Left cardiac atrium (tissue), 4 donors: Measurements from ENCODE around the gene CARD6. TPM values are rescaled to one million over a fixed set of nuclear protein-coding genes. Genes with fewer than 3 reads are reported as not detected.

ENCODE experiments used
- ATAC-seq, 2 donors: fragments of 200-7000 bp; cut with Tn5 transposase; one replicate each; pipeline ENCODE4 v1.9.1; 2020; ENCODE audit warnings: mild to moderate bottlenecking in 2 of 2, moderate library complexity in 2 of 2
- DNase-seq: peaks from one replicate; pipeline ENCODE4 v3.0.0-alpha.2; 2020
- intact Hi-C, 2 donors: fragments of 100-400 bp; cut with DNase I; formaldehyde crosslinking; loops; one replicate each; pipeline versions ENCODE4 v1.14.1 to v1.15.1; 2022 to 2023
- total RNA-seq, 2 donors: library from RNA; stranded (reverse); fragmentation: NEBNext Ultra II Directional; extraction: Animal tissue kit (Norgen Biotek cat#: 25700); gene quantifications; one replicate each; pipeline ENCODE4 v1.2.1, GENCODE V29; 2021
- donor health status: DM: no; HTN: yes; CAD: no.
- donor health status: DM: no; HTN: yes; CAD: no; lungs with severe emphysema.
- donor health status: DM: yes; HTN: yes; CAD: no.
- donor health status: Dilated cardiomyopathy.

Gene CARD6
- total RNA-seq, 2 donors from 2014 or later = 10.6 to 10.8 TPM

GRCh38 chr5:40909723-40910122 is 68.6 kb downstream of the CARD6 start:
- ATAC-seq = no peak
- no peak for DNase-seq
- intact Hi-C loops = loop anchor here (10.0 kb wide), 3 partner anchors 205 to 935 kb away; no protein-coding TSS in a partner anchor

Other genes with a start within 250 kb of the CARD6 start
- 1 to 10 TPM; 6.0 to 7.4 TPM for gene PTGER4, start 161.5 kb upstream of the CARD6 start, total RNA-seq
- gene TTC33, start 85.4 kb upstream of the CARD6 start, total RNA-seq = 10 to 100 TPM; 14.1 to 17.5 TPM
- gene PRKAA1, start 43.0 kb upstream of the CARD6 start, total RNA-seq = 10 to 100 TPM; 41.8 to 57.6 TPM
- 100 to 1,000 TPM; 666 to 710 TPM for gene RPL37, start 6.1 kb upstream of the CARD6 start, total RNA-seq
- 100 to 1,000 TPM; 429 to 582 TPM for gene C7, start 68.1 kb downstream of the CARD6 start, total RNA-seq
- gene MROH2B, start 230.0 kb downstream of the CARD6 start, total RNA-seq = not detected